ELF-1 (cell line): ENCODE results near the gene TAB3.

Experiments used
- DNase-seq: peaks from one replicate; pipeline ENCODE4 v3.0.0-alpha.2; 2016; ENCODE audit warnings: low read depth, low spot score

The TAB3 gene

GRCh38 chrX:30885136-30885535 is 3.9 kb downstream of the TAB3 start:
- DNase-seq: no peak

DNA sequence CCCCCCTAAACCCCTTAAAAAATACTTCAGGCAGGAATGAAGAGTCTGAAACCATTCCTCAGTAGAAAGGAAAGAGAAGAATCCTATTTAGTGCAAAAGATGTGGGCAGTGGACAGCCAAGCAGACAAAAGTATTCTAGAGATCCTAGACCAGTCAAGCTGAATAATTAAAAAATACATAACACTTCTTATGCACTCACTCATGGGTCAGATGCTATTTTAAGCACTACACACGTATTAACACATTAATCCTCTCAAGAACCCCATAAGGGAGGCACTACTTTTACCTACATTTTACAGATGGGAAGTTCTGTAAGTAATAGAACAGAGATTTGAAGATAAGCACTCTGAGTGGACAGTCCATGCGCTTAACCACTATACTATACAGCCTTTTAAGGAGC is 5.9 kb downstream of the TAB3 start:
- no peak for DNase-seq

- DNase-seq: no peak
Observed at GRCh38 chrX:30881797-30882196, 7.3 kb downstream of the TAB3 start.

DNA sequence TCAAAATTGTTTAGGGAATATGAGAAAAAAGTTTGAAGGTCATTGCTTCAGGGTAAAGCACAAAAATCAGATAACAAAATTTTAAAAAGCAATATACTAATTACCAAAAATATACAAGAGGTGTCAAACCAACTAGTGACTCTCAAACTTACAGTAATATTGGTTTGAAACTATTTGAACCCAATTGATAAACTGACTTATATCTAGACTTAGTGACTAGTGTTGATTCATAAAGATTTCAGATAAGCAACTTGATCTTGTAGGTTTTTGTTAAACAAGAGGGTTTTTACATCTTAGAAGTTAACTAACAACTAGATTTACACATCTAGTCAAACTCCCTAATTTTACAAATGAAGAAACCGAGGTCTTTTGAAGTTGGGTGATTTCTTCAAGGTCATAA is 7.7 kb downstream of the TAB3 start:
- no peak for DNase-seq

- no peak for DNase-seq
Observed at GRCh38 chrX:30880058-30880457, 9.0 kb downstream of the TAB3 start.

DNA sequence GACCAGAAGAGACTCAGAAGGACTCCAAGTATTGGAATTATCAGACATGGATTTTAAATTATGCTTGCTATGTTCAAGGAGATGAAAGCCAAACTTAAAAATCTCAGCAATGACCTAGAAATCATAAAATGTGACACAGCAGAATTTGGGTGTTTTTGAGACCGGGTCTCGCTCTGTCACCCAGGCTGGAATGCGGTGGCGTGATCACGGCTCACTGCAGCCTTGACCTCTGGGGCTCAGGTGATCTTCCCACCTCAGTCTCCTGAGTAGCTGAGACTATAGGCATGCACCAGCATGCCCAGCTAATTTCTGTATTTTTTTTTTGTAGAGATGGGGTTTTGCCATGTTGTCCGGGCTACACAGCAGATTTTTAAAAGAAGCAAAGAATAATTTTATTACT is 12.7 kb downstream of the TAB3 start:
- DNase-seq: no peak

- no peak for DNase-seq
Observed at GRCh38 chrX:30875957-30876356, 13.1 kb downstream of the TAB3 start.

DNA sequence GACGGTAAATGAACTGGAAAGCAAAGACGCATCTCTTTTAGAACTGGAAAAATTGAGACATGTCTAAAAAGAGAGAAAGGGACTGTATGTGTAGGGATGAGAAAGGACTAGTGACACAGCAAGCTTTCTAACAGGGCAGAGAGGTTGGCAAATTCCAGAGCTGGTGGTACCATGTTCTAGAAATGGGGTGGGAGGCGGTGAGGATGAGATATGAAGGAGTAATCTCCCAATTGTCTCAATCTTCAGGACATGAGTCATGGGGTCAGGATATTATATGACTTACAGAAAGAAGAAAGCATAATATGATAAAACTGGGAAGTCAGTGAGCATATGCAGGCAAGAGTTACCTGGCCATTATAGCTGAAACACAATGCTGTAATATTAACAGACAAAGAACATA is 14.2 kb downstream of the TAB3 start:
- no peak for DNase-seq

DNA sequence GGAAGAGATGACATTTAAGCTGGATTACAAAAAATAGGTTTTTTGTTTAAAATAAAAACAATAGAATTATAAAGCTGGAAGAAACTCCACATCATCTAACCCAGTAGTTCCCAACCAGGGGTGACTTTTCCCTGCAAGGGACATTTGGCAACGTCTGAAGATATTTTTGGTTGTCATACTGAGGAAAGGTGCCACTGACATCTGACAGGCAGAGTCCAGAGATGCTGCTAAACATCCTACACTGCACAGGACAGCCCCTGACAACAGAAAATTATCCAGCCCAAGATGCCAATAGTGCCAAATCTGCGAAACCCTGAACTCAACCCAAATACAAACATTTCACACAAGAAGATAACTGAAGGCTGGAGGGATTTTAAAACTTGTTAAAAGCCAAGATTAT is 18.5 kb downstream of the TAB3 start:
- DNase-seq: no peak

- DNase-seq: no peak
Observed at GRCh38 chrX:30865612-30866011, 23.4 kb downstream of the TAB3 start.

DNA sequence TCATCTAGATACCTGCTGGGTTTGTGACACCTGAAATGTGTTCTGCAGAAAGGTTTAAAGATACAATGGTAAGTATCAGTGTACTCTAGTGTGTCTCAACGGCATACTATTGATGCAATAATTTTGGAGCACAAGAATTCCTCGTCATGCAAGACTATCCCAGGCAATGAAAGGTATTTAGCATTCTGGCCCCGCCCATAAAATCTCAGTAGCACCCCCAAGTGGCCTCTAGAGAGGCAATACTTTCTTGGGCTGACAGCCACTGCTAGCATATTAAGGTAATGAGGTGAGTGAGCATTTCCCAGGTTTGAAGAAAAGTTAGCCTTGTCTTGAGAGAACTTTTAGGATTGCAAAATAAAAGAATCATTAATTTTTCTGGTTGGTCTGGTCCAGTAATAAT is 24.0 kb downstream of the TAB3 start:
- peak; percentile 42 for DNase-seq

GRCh38 chrX:30864383-30864785 is 24.7 kb downstream of the TAB3 start:
- DNase-seq: no peak

DNA sequence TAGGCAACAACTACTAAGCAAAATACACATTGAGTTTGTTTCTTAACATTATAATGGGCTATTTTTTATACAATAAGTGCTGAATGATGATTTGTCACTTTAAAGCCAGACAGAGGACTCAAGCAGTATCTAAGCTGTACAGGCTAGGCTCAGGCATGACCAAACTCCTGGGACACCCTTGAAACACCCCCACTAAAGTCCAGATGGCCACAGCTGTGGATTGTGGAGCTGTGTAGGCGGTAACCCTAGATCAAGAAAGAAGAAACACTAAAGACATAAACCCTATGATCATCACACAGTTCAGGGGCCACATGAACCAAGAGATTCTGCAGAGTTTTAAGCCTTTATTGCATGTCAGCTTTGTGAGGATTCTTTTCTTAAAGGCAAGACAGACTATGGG is 25.1 kb downstream of the TAB3 start:
- no peak for DNase-seq

DNA sequence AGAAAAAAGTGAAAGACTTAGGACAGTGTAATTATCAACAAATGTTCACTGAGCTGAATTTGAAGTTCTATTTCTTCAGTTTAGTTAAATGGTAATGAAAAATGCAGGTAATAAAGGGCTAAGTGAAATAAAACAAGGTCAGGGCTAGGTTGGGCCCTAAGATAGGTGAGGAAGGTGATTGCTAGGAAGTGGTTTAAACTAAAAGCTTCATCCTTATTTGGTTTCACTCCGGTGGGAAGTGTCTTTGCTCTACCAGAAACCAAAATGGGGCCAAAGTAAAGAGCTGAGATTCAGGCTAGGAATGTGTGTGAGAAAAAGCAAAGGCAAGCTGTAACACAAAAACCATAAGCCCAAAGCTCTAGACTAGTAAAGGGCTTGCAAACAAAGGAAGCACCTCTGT is 31.0 kb downstream of the TAB3 start:
- no peak for DNase-seq

DNA sequence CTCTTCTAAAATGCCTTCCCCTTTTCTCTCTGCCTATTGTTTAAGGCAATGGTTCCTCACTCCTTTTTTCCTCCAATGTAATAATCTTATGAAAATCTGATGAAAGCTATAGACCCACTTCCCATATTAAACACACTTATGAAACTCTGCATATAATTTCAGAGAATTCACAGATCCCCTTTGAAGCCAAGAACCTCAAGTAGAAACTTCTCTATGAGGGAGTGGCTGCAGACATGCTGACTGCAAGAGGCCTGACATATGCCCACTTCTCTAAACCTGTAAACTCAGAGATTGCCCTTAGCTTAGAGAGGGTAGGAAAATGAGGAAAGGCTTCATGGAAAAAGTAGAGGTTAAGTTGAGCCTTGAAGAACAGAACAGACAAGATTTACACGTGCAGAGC is 37.6 kb downstream of the TAB3 start:
- DNase-seq: no peak

DNA sequence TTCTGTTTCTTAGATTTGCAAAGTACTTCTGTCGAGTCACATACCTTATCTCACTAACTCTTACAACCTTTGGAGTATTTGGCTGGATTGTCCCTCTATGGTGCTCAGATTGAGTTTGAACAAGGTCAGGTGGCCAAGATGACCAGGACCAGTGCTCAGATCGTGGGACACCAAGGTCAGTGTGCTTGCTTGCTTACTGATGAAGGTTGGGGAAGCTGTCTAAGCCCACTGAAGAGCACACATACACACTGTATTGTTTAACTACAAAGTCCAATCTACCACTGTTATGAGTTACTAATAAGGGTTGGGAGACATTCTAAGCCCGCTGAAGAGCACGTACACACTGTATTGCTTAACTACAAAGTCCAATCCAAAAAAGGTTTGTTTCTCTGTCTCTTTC is 53.7 kb downstream of the TAB3 start:
- no peak for DNase-seq

GRCh38 chrX:30833896-30834295 is 55.2 kb downstream of the TAB3 start:
- no peak for DNase-seq

DNA sequence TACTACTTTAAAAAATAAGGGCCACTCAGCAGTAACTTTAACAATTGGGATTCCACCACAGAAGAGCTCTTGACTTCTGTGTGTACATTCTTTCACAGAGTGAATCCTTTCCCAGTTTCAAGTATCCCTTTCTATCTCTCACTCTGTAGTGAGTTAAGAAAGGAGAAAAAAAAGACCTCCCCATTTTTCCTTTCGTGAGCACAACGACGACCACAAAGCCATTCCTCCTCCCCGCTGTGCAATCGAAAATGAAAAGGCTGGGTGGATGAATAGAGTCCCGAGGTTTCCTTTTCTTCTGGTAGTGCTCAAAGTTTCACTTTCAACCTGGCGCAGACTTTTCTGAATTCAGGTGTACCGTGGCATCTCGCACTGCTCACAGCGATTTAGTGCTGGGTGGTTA is 58.0 kb downstream of the TAB3 start:
- DNase-seq: peak; percentile 18

DNA sequence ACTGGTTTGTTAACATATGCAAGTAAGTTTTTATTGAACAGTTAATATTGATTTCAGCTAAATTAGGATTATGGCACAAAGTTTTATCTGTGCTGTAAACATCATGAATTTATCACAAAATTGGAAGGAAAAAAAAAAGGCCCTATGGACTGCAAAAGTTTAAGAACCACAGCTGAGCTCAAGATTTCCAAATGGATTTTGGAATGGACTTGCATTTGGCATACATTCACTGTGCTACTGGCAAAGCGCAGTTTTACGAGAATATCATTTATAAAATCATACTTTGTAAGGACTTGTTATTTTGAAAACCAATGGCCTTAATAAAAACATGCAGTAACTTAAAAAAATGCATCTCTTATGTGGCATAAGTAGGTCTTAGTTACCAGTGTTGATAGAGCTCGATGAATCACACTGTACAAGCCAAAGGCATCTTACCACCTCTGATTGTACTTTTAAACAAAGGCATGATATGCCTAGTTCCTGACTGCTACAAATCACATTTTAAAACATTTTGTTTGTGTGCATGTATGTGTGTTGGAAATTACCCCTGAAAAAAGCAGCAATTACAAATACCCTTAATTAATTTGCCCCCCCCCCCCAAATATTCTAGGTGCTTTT is 58.6 kb downstream of the TAB3 start:
- DNase-seq: no peak

DNA sequence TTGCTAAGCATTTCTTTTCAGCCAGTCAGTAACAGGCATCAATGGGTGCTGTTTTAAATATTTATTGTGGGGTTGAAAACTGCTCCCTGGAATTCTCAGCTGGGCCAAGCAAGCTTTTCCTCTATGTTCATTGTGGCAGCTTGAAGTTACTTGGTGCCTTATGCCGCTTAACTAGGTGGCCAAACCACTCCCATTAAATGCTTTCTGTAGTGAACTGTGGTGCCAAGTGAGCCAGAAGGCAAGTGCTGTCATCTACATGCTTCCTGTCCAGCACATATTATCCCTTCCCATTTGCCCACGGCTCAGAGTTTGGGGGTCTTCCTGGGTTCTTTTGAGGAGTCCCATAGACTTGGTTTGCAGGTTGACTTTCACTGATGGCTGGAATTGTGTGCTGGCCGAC is 64.8 kb downstream of the TAB3 start:
- DNase-seq: no peak

DNA sequence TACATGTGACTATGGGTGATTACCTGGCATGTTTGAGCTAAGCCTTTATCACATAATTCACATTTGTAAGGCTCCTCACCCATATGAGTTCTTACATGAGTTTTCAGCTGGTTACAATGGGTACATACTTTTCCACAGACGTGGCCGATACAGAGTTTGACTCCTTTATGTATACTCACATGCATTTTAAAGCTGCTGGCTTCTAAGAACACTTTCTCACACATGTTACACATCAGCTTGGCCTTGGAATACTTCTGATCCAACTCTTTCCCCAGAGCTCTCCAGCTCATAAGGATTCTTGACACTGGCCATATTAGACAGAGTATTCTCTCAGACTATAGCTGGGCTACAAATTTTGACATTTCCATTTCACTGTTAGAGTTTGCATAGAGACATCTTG is 66.3 kb downstream of the TAB3 start:
- no peak for DNase-seq

- no peak for DNase-seq
Observed at GRCh38 chrX:30822068-30822681, 66.9 kb downstream of the TAB3 start.

GRCh38 chrX:30821116-30821515 is 67.9 kb downstream of the TAB3 start:
- DNase-seq: no peak

- no peak for DNase-seq
Observed at GRCh38 chrX:30819080-30819479, 70.0 kb downstream of the TAB3 start.
